ENCODE data around the gene ASB15.

- TF ChIP-seq CREB5 (CRISPR knock-in tag; IDR thresholded peaks at IDR 0.05; ENCODE audit: low read depth) (no peak), PATZ1 (CRISPR knock-in tag; IDR thresholded peaks at IDR 0.05; ENCODE audit: borderline replicate concordance) (no peak), ZNF70 (CRISPR knock-in tag; IDR thresholded peaks at IDR 0.05) (no peak), ZC3H10 (CRISPR knock-in tag; IDR thresholded peaks at IDR 0.05) (no peak), CSDC2 (CRISPR knock-in tag; IDR thresholded peaks at IDR 0.05) (no peak), ARNTL (CRISPR knock-in tag; IDR thresholded peaks at IDR 0.05; ENCODE audit: borderline replicate concordance, low read depth) (no peak), ISL1 (CRISPR knock-in tag; IDR thresholded peaks at IDR 0.05) (no peak), ZFP3 (CRISPR knock-in tag; IDR thresholded peaks at IDR 0.05) (no peak), TOX (CRISPR knock-in tag; IDR thresholded peaks at IDR 0.05; ENCODE audit: borderline replicate concordance) (no peak), POU6F1 (CRISPR knock-in tag; IDR thresholded peaks at IDR 0.05; ENCODE audit: borderline replicate concordance, low read depth) (no peak), ZFP30 (CRISPR knock-in tag; IDR thresholded peaks at IDR 0.05) (no peak), RARB (CRISPR knock-in tag; IDR thresholded peaks at IDR 0.05) (no peak), ZNF8 (CRISPR knock-in tag; IDR thresholded peaks at IDR 0.05) (no peak), SNAI2 (CRISPR knock-in tag; IDR thresholded peaks at IDR 0.05) (no peak)
Measured at GRCh38 chr7:123687727-123688126, 86.1 kb downstream of the ASB15 start.
